Activated CD4-positive, alpha-beta T cell treated with anti-CD3 and anti-CD28 coated beads, Interleukin-2, amount 10 ng/mL, durations not matched to agents 7 days and 5 days (primary cell): ENCODE data around the gene FLII. TPM values are rescaled to one million over a fixed set of nuclear protein-coding genes. Genes with fewer than 3 reads are reported as not detected.

Experiments used
- CTCF ChIA-PET: fragments of 350-600 bp; sonication (Branson Sonifier 250); formaldehyde crosslinking; loops from one replicate; lab custom pipeline; 2021; ENCODE audit warnings: antibody characterized with exemption; lab: Charles Lee
- POLR2A ChIA-PET: fragments of 350-600 bp; sonication (Branson Sonifier 250); formaldehyde crosslinking; loops from one replicate; lab custom pipeline; 2021; ENCODE audit warnings: antibody characterized with exemption; lab: Charles Lee
- DNase-seq: peaks from one replicate; pipeline ENCODE4 v3.0.0-alpha.2; 2020
- H3K27ac Mint-ChIP-seq: one replicate; pipeline ENCODE4 v1.8.0; 2021; ENCODE audit warnings: mild to moderate bottlenecking, moderate library complexity, mixed read lengths
- H3K27me3 Mint-ChIP-seq: one replicate; pipeline ENCODE4 v1.8.0; 2021; ENCODE audit warnings: mixed read lengths
- H3K36me3 Mint-ChIP-seq: one replicate; pipeline ENCODE4 v1.8.0; 2021; ENCODE audit warnings: low read depth, mixed read lengths
- H3K4me1 Mint-ChIP-seq: one replicate; pipeline ENCODE4 v1.8.0; 2021; ENCODE audit warnings: mixed read lengths
- H3K4me3 Mint-ChIP-seq: one replicate; pipeline ENCODE4 v1.8.0; 2021; ENCODE audit warnings: mild to moderate bottlenecking, moderate library complexity, mixed read lengths
- H3K9me3 Mint-ChIP-seq: one replicate; pipeline ENCODE4 v1.8.0; 2021; ENCODE audit warnings: mixed read lengths
- total RNA-seq, 2 experiments: library from RNA; stranded (reverse); gene quantifications; one replicate each; pipeline ENCODE4 v1.2.3, GENCODE V29; 2021

The FLII gene
- total RNA-seq, 2 experiments from 2014 or later = 323 to 328 TPM

DNA sequence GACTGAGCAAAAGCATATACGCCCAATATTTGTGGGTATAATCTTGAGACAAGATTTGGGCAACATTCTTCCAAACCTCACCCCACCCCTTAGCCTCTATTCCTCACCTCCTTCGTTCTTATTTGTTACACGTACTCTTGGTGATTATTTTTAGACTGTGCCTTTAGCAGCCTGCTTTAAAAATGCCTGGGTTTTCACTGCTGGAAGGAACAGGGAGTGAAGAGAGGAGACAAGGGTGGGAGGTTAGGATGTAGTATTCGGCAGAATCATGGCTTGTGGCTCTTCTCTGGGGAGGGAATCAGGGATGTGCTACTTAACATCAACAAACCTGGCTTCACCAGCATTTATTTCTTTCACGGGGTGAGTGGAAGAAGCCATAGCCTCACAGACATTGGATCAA is 63.3 kb downstream of the FLII start:
- Mint-ChIP-seq H3K36me3 (peaks cover 39% of the 10 kb centered on the region), H3K9me3 (no peaks in the 10 kb centered on the region), H3K27me3 (no peaks in the 10 kb centered on the region), H3K4me3 (no peak overlapping the region), H3K27ac (no peak overlapping the region), H3K4me1 (peaks cover 26% of the 10 kb centered on the region)
- no peak for DNase-seq
- CTCF ChIA-PET = no interaction called here
- POLR2A ChIA-PET = no interaction called here

Other genes with a start within 250 kb of the FLII start
- gene ATPAF2, start 219.6 kb downstream of the FLII start, total RNA-seq = 10 to 100 TPM; 27.0 to 32.4 TPM
- gene GID4, start 219.3 kb downstream of the FLII start, total RNA-seq = 1 to 10 TPM; 8.6 to 8.8 TPM
- 10 to 100 TPM; 45.9 to 52.2 TPM for gene DRG2, start 170.8 kb downstream of the FLII start, total RNA-seq
- under 1 TPM; 0.23 to 0.35 TPM for gene MYO15A, start 150.0 kb downstream of the FLII start, total RNA-seq
- 100 to 1,000 TPM in 1 of 2 experiments, 10 to 100 TPM in 1; 98.2 to 102 TPM for gene ALKBH5, start 74.9 kb downstream of the FLII start, total RNA-seq
- 10 to 100 TPM; 24.7 to 24.9 TPM for gene LLGL1, start 33.1 kb downstream of the FLII start, total RNA-seq
- gene MIEF2, start 1.9 kb upstream of the FLII start, total RNA-seq = 1 to 10 TPM; 6.8 to 8.5 TPM
- gene TOP3A, start 56.3 kb upstream of the FLII start, total RNA-seq = 10 to 100 TPM; 57.6 to 62.8 TPM
- 10 to 100 TPM; 25.0 to 25.8 TPM for gene SMCR8, start 56.6 kb upstream of the FLII start, total RNA-seq
- gene SHMT1, start 104.8 kb upstream of the FLII start, total RNA-seq = 10 to 100 TPM; 49.9 to 51.8 TPM
- not detected for gene EVPLL, start 119.0 kb upstream of the FLII start, total RNA-seq
- under 1 TPM; 0.73 to 0.74 TPM for gene LGALS9C, start 218.1 kb upstream of the FLII start, total RNA-seq